Thyroid gland (tissue), 4 donors: ENCODE measurements around the gene GJD4.

Source experiments
- CTCF ChIP-seq, 6 experiments: fragments of 200-600 bp in 3 of 6; fragments of 450-650 bp in 3 of 6; sonication (generic) in 3 of 6; IDR thresholded peaks; one replicate each; pipeline ENCODE4 v1.5.1; 2016 to 2019; ENCODE audit warnings: antibody characterized with exemption in 6 of 6, mild to moderate bottlenecking in 2 of 6, inconsistent platforms in 1 of 6, moderate library complexity in 1 of 6
- POLR2A ChIP-seq, 2 donors: fragments of 450-650 bp; IDR thresholded peaks; one replicate each; pipeline ENCODE4 v1.6.1; 2017; ENCODE audit warnings: antibody characterized with exemption in 2 of 2, mild to moderate bottlenecking in 2 of 2, moderate library complexity in 1 of 2

GRCh38 chr10:35639021-35639727 is 34.0 kb downstream of the GJD4 start:
- TF ChIP-seq CTCF (IDR thresholded peaks at IDR 0.05) (no peak), POLR2A (IDR thresholded peaks at IDR 0.05) (no peak)
